HG03039 (cell line): Measurements from ENCODE around the gene BHLHE40.
A peak's percentile ranks its signal among the peaks of the same experiment; 100 is the strongest.

Experiments
- ATAC-seq: cut with Tn5 transposase; IDR thresholded peaks from one replicate; pipeline ENCODE4 v1.9.1; 2021; ENCODE audit warnings: mild to moderate bottlenecking, moderate library complexity; ENCODE audit not compliant: unreplicated experiment

BHLHE40 gene

GRCh38 chr3:4982773-4983738, 3.8 kb downstream of the BHLHE40 start:
- ATAC-seq = no peak

- ATAC-seq = peak; percentile 48
Observed at GRCh38 chr3:4983739-4984510, 4.7 kb downstream of the BHLHE40 start.

DNA sequence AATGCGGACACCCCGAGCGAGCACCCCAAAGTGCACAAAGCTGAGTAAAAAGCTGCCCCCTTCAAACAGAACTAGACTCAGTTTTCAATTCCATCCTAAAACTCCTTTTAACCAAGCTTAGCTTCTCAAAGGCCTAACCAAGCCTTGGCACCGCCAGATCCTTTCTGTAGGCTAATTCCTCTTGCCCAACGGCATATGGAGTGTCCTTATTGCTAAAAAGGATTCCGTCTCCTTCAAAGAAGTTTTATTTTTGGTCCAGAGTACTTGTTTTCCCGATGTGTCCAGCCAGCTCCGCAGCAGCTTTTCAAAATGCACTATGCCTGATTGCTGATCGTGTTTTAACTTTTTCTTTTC, 5.3 kb downstream of the BHLHE40 start:
- no peak for ATAC-seq

DNA sequence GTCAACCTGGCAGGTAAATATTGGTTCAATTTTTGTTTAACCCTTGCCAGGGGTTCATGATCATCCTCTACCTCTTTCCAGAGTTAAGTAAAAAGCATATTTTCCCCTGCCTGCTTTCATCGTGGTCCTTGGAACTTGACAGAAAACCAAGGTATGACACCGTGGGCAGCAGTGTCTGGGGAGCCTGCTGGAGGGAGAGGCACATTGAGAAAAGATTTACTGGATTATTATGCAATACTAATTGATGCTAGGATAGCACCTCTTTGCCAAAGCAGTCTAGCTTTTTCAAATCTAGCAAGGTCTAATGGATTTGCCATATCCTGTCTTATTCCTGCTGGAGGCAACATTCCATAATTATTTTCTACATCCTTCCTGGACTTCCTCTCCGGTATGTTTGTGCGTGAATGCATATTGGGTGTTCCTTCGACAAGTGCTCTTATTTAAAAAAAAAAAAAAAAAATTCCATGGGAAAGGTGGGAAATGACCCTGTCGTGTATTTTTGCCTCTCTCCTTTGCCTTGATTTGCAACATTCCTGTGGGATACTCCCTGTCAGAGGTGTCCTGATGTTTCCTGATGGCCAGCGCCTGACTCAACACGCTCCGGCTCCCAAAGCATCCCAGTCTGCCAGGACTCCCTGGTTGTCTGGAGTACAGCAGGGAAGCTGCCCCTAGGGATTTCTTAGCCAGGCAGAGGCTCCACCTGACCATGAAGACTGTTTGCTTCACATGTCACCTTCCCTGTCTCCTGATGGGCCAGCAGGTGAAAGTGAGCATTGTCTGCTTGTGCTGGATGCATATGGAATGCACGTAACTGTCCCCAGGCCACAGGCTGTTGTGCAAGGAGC, 6.3 kb downstream of the BHLHE40 start:
- ATAC-seq = no peak

- peak; percentile 11 for ATAC-seq
Observed at GRCh38 chr3:4986175-4986781, 7.0 kb downstream of the BHLHE40 start.

GRCh38 chr3:4986782-4987537, 7.7 kb downstream of the BHLHE40 start:
- ATAC-seq = peak; percentile 42

- ATAC-seq = no peak
Observed at GRCh38 chr3:4987538-4988296, 8.5 kb downstream of the BHLHE40 start.

GRCh38 chr3:4988983-4989834, 10.0 kb downstream of the BHLHE40 start:
- no peak for ATAC-seq

GRCh38 chr3:4990069-4990468, 10.8 kb downstream of the BHLHE40 start:
- ATAC-seq = no peak

DNA sequence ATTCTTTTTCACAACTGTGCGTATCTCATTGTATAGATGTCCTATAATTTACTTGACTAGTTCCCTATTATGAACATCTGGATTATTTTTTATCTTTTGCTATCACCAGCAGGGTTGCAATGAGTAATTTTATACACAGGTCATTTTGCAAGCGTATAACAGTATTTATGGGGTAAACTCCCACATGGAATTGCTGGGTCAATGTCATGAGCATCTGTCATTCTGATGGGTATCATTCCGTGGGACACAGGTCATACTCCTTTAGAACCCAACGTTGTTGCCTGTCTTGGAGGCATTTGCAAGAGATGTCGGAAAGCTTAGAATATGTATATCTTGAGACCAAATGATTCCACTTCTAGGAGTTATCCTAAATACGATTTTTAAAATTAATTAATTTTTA, 12.9 kb downstream of the BHLHE40 start:
- ATAC-seq = no peak

- no peak for ATAC-seq
Observed at GRCh38 chr3:4993276-4994143, 14.3 kb downstream of the BHLHE40 start.

DNA sequence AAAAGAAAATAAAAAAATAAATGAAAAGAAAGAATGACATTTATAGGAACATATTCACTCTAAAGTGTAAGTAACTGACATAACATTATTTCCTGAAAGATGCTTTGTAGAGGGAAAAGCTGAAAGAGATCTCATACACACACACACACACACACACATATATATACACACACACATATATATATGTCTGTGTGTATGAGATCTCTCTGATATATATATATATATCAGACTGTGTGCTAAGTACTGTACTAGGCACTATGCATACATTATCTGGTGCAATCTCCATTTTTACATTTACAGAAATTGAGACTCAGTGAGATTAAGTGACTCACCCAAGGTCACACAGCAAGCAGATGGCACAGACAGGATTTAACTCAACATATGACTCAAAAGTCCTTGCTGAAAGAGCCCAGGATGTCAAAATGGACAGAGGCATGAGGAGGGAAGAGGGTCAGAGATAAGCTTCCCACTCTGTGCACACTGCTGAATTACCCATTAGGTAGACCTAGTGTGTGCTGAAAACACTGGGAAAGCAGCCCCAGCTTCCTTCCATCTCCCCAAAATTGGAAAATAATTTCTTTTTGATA, 15.0 kb downstream of the BHLHE40 start:
- no peak for ATAC-seq

GRCh38 chr3:4994823-4995499, 15.7 kb downstream of the BHLHE40 start:
- ATAC-seq = peak; percentile 59

- ATAC-seq = no peak
Observed at GRCh38 chr3:4995500-4996053, 16.3 kb downstream of the BHLHE40 start.

- no peak for ATAC-seq
Observed at GRCh38 chr3:4996223-4996765, 17.1 kb downstream of the BHLHE40 start.

DNA sequence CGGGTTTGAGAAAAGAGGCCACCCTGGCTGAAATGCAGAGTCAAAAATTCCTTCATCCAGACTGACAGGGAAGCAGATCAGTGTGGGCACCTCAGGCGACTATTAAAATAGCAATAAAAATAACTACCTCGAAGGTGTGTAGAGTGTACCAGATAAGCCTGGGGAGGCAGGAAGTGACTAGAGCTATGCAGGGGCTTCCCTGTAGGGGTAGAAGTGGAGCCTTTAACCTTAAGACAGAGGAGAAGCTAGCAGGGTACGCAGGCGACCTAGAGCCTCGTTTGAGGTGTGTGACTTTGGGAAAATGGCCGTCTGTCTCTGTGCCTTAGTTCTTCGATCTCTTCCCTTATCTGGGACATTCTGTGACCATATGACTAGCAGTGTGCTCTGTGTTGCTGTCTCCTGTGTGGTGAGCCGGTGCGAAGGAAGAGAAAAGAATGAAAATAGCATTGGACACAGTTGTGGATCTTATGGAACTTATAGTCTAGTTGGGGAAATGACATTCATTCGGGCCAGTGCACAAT, 17.6 kb downstream of the BHLHE40 start:
- no peak for ATAC-seq
